Erythroblast (primary cell): ENCODE results near the gene IL1RL1.

Experiments used
- DNase-seq, 2 experiments: peaks; one replicate each; lab custom pipeline; 2025; lab: John Stamatoyannopoulos, UW
- GATA1 ChIP-seq: IDR thresholded peaks from 2 replicates; pipeline ENCODE4 v1.6.1; 2011; ENCODE audit warnings: low read depth, mild to moderate bottlenecking, control low read depth, low read length, moderate library complexity
- POLR2A ChIP-seq: IDR thresholded peaks from 2 replicates; pipeline ENCODE4 v1.6.1; 2011; ENCODE audit warnings: mild to moderate bottlenecking, low read length

The IL1RL1 gene

DNA sequence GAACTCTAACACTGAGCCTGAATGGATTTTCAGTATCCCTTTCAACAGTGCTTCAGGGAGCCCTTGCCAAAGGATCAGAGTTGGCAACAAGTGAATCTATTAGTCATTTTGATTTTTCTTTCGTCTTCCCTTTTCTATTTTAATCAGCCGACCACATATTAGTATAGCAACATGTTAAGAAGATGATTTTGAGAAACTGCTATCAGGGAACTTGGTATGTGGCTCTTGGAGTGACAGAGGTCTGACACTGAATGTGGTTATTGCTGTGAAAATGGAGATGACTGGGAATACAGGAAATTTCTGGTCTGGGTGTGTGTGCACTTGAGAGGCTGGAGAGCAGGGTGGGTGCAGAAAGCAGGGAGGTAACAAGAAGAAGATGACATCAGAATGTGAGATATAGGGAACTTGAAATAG, 28.7 kb upstream of the IL1RL1 start:
- no peak for DNase-seq
- TF ChIP-seq POLR2A (no peak), GATA1 (no peak)

DNA sequence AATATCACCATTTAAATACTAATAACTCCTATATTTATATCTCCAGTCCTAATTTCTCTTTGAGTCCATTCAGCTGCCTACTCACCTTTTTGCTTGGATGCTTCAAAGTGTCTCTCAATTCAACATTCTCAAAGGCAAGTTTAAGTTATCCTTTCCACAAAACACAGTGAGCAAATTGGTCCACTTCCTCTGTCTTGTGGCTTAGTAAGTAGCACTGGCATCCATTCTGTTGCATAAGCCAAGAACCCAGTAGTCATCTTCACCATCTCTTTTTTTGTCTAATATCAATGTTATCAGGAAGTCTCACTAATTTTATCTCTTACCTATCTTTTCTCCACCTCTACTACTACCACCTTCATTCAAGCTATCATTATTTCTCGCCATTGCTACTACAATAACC, 27.4 kb upstream of the IL1RL1 start:
- no peak for DNase-seq
- TF ChIP-seq POLR2A (no peak), GATA1 (no peak)

DNA sequence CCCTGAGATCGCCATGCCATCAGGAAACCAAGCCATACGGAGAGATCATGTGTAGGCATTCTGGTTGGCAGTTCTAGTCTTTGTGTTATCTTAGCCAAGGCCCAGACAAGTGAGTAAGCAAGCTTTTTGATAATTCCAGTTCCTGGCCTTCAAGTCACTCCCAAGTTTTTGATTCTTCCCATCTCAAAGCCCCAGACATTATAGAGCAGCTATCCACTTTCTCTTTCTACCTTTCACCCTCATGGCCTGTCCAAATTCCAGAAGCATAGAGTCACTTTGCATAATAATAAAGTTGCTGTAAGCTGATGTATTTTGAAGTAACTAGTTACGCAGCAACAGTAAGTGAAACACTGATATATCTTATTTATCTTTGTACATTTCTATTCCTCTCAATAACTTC, 26.8 kb upstream of the IL1RL1 start:
- DNase-seq, result no peak
- TF ChIP-seq POLR2A, result no peak
- TF ChIP-seq GATA1, result no peak

DNA sequence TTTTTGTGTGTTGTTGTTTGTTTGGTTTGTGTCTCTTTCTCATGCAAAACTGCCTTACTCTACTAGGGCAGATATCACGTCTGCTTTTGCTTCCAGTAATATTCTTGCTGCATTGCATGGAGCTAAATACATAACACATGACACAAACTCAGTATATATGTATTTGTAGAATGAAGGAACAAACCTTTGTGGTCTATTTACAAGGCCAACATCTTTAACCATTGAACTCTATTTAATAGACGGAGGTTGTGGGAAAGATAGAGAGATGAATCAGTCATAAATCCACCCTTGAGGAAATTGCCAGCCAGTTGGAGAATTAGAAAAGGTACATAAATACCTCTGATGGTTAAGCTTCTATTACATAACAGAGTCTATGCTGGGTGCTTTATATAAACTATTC, 26.0 kb upstream of the IL1RL1 start:
- TF ChIP-seq GATA1 (no peak), POLR2A (no peak)

DNA sequence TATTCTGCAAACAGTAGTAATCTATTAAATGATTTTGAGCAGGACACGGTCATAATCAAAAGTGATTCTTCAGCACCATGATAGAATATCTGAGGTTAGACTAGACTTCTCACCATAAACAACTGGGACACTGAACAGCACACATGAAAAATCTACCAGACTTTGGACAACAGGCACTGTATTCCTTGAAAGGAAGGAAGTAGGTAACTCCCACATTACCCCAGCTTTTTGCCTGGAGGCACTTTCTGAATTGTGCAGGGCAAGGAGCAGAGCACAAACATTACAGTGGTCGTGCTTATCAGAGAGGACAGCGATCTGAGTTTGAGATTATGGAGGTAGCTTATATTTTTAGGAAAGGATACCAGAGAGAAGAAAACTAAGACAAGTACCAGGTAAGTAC, 25.3 kb upstream of the IL1RL1 start:
- no peak for DNase-seq
- TF ChIP-seq POLR2A (no peak), GATA1 (no peak)

More for the DNA sequence above, 26.0 kb upstream of the IL1RL1 start:
- DNase-seq, result no peak

DNA sequence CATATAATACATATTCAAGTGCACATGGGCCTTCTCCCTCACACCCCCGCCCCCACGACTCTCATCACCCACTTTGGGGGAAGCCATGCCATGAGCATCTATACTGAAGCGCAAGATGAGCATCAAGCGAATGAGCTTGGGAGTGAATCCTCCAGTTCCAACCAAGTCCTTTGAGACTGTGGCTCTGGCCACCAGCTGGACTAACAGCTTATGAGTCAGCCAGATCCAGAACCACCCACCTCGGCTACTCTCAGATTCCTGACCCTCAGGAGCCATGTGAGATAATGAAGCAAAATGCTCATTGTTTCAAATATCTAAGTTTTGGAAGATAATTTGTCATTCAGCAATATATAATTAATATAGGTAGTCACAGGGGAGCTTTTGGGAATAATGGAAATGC, 22.2 kb upstream of the IL1RL1 start:
- DNase-seq, result no peak
- TF ChIP-seq POLR2A, result no peak
- no peak for TF ChIP-seq GATA1

DNA sequence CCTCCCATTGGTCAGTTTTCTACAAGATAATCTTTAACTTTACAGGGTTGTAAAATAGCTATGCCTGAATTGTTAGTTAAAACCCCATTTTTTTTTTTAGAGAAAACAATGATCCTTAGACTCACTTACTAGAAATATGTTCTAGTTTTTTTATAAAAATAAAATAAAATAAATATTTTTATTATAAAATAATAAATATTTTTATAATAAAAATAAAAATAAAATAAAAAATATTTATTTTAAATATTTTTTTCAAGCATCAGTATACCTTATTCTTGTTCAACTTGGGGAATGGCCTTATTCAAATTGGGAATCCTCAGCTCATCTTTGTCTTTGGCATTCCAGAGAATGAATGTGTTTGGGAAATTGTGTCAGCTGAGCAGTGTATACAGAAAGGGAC, 20.8 kb upstream of the IL1RL1 start:
- TF ChIP-seq POLR2A, result no peak
- TF ChIP-seq GATA1, result no peak
- no peak for DNase-seq

DNA sequence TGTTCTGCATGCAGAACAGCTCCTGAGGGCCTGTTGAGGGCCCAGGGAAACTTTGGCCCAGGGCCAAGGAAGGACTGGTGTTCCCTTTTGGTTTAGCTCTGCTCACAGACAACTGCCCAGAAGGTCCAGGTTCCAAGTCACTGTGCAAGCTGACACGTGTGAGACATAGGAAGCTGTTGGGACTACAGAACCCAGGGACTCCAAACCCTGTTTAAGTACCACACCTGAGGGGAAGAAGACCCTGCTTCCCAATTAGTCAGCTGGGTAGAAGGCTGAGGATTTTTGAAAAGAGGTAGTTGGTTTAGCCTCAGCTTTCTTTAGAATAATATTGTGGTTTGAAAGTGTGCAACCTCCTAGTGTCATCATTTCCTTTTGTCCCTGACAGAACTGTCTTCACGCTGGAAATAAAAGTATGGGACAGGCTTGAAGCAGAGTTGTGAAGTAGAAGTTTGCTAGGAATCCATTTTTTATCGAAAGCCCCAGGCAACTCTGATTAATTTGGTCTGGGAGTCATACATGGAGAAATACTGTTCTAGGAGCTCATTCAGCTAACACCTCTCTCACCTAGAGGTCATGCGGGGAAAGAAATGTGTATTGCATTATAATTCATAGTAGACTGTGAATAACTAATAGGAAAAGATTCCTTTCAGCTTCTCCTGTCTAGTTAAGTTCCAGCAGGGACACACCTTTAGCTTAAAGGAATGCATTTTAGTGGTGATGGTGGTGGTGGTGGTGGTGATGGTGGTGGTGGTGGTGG, 19.9 kb upstream of the IL1RL1 start:
- DNase-seq, result peak in 1 of 2 experiments; percentile 8
- TF ChIP-seq GATA1 (no peak), POLR2A (no peak)

DNA sequence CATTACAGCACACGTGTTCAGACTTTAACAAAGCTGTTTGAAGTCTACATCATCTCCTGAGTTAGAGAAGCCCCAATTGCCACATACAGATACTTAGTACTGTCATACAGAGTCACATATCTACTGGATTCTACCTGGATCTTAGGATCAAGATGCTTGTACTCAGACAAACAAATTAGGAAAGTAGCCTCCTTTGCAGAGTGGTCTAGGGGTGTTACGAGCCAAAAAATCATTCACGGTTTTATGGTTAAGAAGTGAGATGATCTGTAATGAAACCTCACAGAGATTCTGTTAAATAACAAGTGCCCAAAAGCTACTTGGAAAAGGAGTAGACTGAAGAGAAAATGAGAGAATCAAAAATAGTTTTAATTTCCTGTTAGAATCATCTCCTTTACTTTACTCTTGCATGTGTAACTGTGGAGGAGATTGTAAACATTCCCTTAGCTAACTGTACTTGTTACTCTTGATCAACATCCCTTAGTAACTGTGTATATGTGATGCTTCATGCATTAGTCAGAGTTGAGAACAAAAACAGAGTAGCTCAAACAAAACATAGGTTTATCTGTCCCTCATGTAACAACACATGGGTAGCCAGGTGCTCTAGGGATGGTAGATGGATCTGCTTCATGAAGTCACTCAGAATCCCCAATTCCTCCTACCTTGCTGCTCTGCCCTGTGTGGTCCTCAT, 16.4 kb upstream of the IL1RL1 start:
- DNase-seq, result no peak
- TF ChIP-seq POLR2A (no peak), GATA1 (no peak)

DNA sequence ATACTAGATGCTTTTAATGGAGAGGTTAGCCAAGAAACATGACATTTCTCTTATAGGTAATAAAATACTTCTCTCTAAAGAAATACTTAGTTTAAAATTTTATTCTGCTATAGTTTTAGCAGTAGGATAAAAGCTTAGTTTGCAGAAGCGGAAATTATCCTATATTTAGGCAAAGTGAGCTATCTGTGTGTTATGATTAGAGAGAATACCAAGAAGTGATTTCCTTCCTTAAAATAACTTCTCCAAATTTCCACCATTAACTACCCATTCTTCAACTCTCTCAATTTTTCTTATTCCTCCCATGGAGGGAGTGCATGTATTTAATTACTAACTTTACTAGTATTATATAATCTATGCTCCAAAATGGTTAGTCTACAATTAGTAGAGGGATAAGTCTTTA, 15.8 kb upstream of the IL1RL1 start:
- no peak for TF ChIP-seq POLR2A
- no peak for TF ChIP-seq GATA1
- no peak for DNase-seq

DNA sequence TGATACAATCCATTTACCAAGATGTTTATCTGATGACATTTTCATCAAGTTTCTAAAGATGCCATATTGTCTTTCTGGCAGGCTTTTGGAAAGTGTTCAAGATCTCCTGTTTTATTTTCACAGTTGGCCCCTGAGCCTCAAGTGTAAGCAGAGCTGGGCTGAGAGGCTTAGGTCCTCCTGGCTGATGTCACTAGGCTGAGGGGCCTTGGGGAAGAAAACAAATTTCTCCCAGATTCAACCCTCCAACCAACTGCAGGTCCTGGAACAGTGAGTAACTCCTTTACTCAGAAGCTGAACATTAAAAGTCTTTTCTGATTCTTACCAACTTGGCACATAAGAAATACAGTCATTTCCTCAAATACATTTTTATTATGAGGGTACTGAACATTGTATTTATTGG, 14.9 kb upstream of the IL1RL1 start:
- no peak for TF ChIP-seq GATA1
- TF ChIP-seq POLR2A, result no peak
- no peak for DNase-seq

DNA sequence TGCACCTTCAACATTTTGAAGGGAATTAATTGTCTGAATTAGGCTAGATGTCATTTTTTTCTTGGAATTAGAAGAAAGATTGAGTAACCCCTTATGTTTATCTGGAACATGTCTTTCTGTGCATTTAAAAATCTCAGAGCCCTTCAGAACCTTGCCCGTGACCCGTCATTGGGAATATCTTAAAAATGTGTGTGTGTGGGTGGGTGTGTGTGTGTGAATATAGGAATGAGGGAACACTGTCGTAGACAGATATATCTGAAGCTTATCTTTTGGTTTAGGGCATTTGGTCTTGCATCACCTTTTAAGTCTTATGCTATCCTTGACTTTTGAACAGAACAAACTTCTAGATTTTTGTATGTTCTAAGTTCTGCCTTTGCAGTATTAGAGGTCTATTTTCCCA, 13.5 kb upstream of the IL1RL1 start:
- TF ChIP-seq GATA1 (no peak), POLR2A (no peak)
- DNase-seq, result no peak

DNA sequence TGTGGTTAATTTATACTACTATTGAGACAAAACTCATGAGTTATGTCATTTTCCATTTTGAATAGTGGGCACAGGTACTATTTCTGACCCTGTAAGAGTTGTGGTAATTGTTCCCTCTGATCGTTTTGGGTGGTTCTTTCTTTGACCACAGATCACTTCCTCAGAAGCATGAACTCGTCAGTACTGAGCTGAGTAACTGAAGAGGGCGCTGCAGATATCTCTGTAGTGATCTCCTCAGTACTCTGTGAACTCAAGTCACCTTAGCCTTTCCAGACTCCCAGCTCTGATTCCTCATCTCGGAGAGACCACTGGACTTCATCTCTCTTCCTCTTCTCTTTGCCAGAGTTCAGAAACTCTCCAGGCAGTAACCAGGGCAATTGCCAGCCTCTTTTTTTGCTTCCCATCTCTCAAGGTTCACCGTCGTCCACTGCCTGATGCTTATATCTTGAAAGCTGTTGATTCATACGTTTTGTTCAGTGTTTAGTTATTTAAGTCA, 9.4 kb upstream of the IL1RL1 start:
- DNase-seq, result peak; percentile 40 to 47
- TF ChIP-seq GATA1 (no peak), POLR2A (no peak)

DNA sequence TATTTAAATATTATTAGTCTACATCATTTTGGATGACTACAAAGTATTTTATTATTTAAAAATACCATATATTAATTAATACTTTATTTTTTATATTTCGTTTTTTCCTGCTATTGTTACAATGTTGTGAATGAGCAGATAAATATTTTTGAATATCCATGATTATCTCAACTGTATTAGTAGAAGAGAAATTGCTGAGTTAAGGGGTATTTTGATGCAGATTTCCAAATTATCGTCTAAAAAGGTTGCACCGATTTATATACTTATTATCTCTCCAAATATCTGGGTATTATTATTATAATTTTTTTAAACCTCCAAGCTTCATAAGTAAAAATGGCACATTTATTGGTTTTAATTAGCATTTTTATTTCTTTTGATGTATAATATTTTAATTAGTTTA, 8.9 kb upstream of the IL1RL1 start:
- DNase-seq, result no peak
- no peak for TF ChIP-seq POLR2A
- no peak for TF ChIP-seq GATA1
